ENCODE data around the gene INO80D. TPM values are rescaled to one million over a fixed set of nuclear protein-coding genes. Genes with fewer than 3 reads are reported as not detected.
A peak's percentile ranks its signal among the peaks of the same experiment; 100 is the strongest.
"Not testable (repeated sequence)": the region's sequence is repeated elsewhere in the genome, so short reads cannot be mapped to it uniquely, and the experiment has no call there.

INO80D gene
- total RNA-seq, 1 donor from 2014 or later = 18.1 TPM

GRCh38 chr2:206031950-206032567, 53.9 kb downstream of the INO80D start:
- peaks cover 23% of the 10 kb centered on the region for H3K9me3 Mint-ChIP-seq
- peaks cover 60% of the 10 kb centered on the region for H3K36me3 Mint-ChIP-seq (ENCODE audit: low read depth)
- DNase-seq (ENCODE audit: low read depth, low spot score) = no peak
- peaks cover 5% of the 10 kb centered on the region for H3K4me1 Mint-ChIP-seq
- no peak for TF ChIP-seq CTCF (conservative IDR thresholded peaks at IDR 0.05)
- no peaks in the 10 kb centered on the region for H3K27me3 Mint-ChIP-seq (ENCODE audit: low read depth)
- no peak overlapping the region for H3K4me3 Mint-ChIP-seq
- no peak overlapping the region for H3K27ac Mint-ChIP-seq (ENCODE audit: unreplicated experiment)

- Mint-ChIP-seq H3K27ac (ENCODE audit: unreplicated experiment) (no peak overlapping the region), H3K4me1 (peaks cover 5% of the 10 kb centered on the region), H3K27me3 (ENCODE audit: low read depth) (no peaks in the 10 kb centered on the region), H3K36me3 (ENCODE audit: low read depth) (peaks cover 53% of the 10 kb centered on the region), H3K9me3 (peaks cover 23% of the 10 kb centered on the region), H3K4me3 (no peak overlapping the region)
- TF ChIP-seq CTCF (conservative IDR thresholded peaks at IDR 0.05) = no peak
- no peak for DNase-seq (ENCODE audit: low read depth, low spot score)
Observed at GRCh38 chr2:206031162-206031784, 54.7 kb downstream of the INO80D start.

- no peak for TF ChIP-seq CTCF (conservative IDR thresholded peaks at IDR 0.05)
- Mint-ChIP-seq H3K27ac (ENCODE audit: unreplicated experiment) (peak overlapping the region; percentile 10), H3K4me1 (peaks cover 5% of the 10 kb centered on the region), H3K27me3 (ENCODE audit: low read depth) (no peaks in the 10 kb centered on the region), H3K9me3 (peaks cover 6% of the 10 kb centered on the region), H3K4me3 (no peak overlapping the region), H3K36me3 (ENCODE audit: low read depth) (peaks cover 29% of the 10 kb centered on the region)
- DNase-seq (ENCODE audit: low read depth, low spot score) = no peak
Observed at GRCh38 chr2:206028101-206028500, 57.9 kb downstream of the INO80D start.

GRCh38 chr2:206023183-206023582, 62.8 kb downstream of the INO80D start:
- Mint-ChIP-seq H3K9me3 (peaks cover 2% of the 10 kb centered on the region), H3K36me3 (ENCODE audit: low read depth) (peaks cover 8% of the 10 kb centered on the region), H3K27ac (ENCODE audit: unreplicated experiment) (no peak overlapping the region), H3K27me3 (ENCODE audit: low read depth) (no peaks in the 10 kb centered on the region), H3K4me3 (no peak overlapping the region), H3K4me1 (peaks cover 4% of the 10 kb centered on the region)
- no peak for TF ChIP-seq CTCF (conservative IDR thresholded peaks at IDR 0.05)
- DNase-seq (ENCODE audit: low read depth, low spot score) = no peak

GRCh38 chr2:206020171-206020570, 65.8 kb downstream of the INO80D start:
- Mint-ChIP-seq H3K36me3 (ENCODE audit: low read depth) (peaks cover 30% of the 10 kb centered on the region), H3K27ac (ENCODE audit: unreplicated experiment) (no peak overlapping the region), H3K4me3 (no peak overlapping the region), H3K4me1 (peaks cover 4% of the 10 kb centered on the region), H3K27me3 (ENCODE audit: low read depth) (no peaks in the 10 kb centered on the region), H3K9me3 (peaks cover 8% of the 10 kb centered on the region)
- no peak for DNase-seq (ENCODE audit: low read depth, low spot score)
- TF ChIP-seq CTCF (conservative IDR thresholded peaks at IDR 0.05) = no peak

- H3K27me3 Mint-ChIP-seq (ENCODE audit: low read depth); H3K27ac Mint-ChIP-seq (ENCODE audit: unreplicated experiment); DNase-seq (ENCODE audit: low read depth, low spot score); H3K9me3 Mint-ChIP-seq; H3K4me3 Mint-ChIP-seq; H3K4me1 Mint-ChIP-seq: not testable (repeated sequence)
- peaks cover 45% of the 10 kb centered on the region for H3K36me3 Mint-ChIP-seq (ENCODE audit: low read depth)
Observed at GRCh38 chr2:206015746-206016145, 70.2 kb downstream of the INO80D start.

All from neural crest cell (in vitro differentiated cells).